ENCODE results near the gene PIK3R2. TPM values are rescaled to one million over a fixed set of nuclear protein-coding genes. Genes with fewer than 3 reads are reported as not detected.
A peak's percentile ranks its signal among the peaks of the same experiment; 100 is the strongest.

PIK3R2 gene
- total and polyA plus RNA-seq, 2 of the 13 experiments (the other 11 are each of a cell fraction or from before 2014, with no cell fraction given) = 18.6 to 25.3 TPM

- TF ChIP-seq MIER3 (CRISPR knock-in tag; IDR thresholded peaks at IDR 0.05; ENCODE audit: borderline replicate concordance) = 0 out of 2 replicates have a peak, but pooled peaks have one; percentile 67
- TF ChIP-seq, protein P1, sequence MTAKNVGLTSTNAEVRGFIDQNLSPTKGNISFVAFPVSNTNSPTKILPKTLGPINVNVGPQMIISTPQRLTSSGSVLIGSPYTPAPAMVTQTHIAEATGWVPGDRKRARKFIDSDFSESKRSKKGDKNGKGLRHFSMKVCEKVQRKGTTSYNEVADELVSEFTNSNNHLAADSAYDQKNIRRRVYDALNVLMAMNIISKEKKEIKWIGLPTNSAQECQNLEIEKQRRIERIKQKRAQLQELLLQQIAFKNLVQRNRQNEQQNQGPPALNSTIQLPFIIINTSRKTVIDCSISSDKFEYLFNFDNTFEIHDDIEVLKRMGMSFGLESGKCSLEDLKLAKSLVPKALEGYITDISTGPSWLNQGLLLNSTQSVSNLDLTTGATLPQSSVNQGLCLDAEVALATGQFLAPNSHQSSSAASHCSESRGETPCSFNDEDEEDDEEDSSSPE (CRISPR knock-in tag; IDR thresholded peaks at IDR 0.05) = peak; percentile 53
- TF ChIP-seq ZNF788 (CRISPR knock-in tag; IDR thresholded peaks at IDR 0.05; ENCODE audit: borderline replicate concordance) = peak; percentile 76; the same call in 1 of the 2 replicates
- no peak for TF ChIP-seq MTF1 (CRISPR knock-in tag; IDR thresholded peaks at IDR 0.05)
- no peak for TF ChIP-seq MLLT10 (CRISPR knock-in tag; IDR thresholded peaks at IDR 0.05)
- no peak for TF ChIP-seq ZNF569 (CRISPR knock-in tag; IDR thresholded peaks at IDR 0.05; ENCODE audit: borderline replicate concordance)
- TF ChIP-seq, protein P2, sequence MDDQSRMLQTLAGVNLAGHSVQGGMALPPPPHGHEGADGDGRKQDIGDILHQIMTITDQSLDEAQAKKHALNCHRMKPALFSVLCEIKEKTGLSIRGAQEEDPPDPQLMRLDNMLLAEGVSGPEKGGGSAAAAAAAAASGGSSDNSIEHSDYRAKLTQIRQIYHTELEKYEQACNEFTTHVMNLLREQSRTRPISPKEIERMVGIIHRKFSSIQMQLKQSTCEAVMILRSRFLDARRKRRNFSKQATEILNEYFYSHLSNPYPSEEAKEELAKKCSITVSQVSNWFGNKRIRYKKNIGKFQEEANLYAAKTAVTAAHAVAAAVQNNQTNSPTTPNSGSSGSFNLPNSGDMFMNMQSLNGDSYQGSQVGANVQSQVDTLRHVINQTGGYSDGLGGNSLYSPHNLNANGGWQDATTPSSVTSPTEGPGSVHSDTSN (CRISPR knock-in tag; IDR thresholded peaks at IDR 0.05; ENCODE audit: borderline replicate concordance) = no peak
- TF ChIP-seq GFI1 (CRISPR knock-in tag; IDR thresholded peaks at IDR 0.05; ENCODE audit: borderline replicate concordance) = no peak
- TF ChIP-seq ZNF326 (CRISPR knock-in tag; IDR thresholded peaks at IDR 0.05; ENCODE audit: borderline replicate concordance) = no peak
- TF ChIP-seq RFXANK (CRISPR knock-in tag; IDR thresholded peaks at IDR 0.05) = no peak
- no peak for TF ChIP-seq ZNF7 (CRISPR knock-in tag; IDR thresholded peaks at IDR 0.05)
- TF ChIP-seq RARA (CRISPR knock-in tag; IDR thresholded peaks at IDR 0.05) = peak; percentile 68
- TF ChIP-seq, protein P3, sequence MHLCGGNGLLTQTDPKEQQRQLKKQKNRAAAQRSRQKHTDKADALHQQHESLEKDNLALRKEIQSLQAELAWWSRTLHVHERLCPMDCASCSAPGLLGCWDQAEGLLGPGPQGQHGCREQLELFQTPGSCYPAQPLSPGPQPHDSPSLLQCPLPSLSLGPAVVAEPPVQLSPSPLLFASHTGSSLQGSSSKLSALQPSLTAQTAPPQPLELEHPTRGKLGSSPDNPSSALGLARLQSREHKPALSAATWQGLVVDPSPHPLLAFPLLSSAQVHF (CRISPR knock-in tag; IDR thresholded peaks at IDR 0.05) = no peak
- peak; percentile 26; the same call in 1 of the 2 replicates for TF ChIP-seq ZNF777 (CRISPR knock-in tag; IDR thresholded peaks at IDR 0.05)
- no peak for TF ChIP-seq CENPT (CRISPR knock-in tag; IDR thresholded peaks at IDR 0.05; ENCODE audit: low read depth)
- no peak for TF ChIP-seq EHMT2 (IDR thresholded peaks at IDR 0.05; ENCODE audit: borderline replicate concordance, low read depth, low read length)
- TF ChIP-seq TEAD3 (CRISPR knock-in tag; optimal IDR thresholded peaks at IDR 0.05; ENCODE audit: borderline replicate concordance) = peak; percentile 64
- TF ChIP-seq GMEB1 (CRISPR knock-in tag; IDR thresholded peaks at IDR 0.05; ENCODE audit: borderline replicate concordance) = peak; percentile 45; the same call in 1 of the 2 replicates
- TF ChIP-seq ZNF296 (CRISPR knock-in tag; conservative IDR thresholded peaks at IDR 0.05) = no peak
- TF ChIP-seq ZNF430 (CRISPR knock-in tag; IDR thresholded peaks at IDR 0.05) = peak; percentile 48; the same call in 1 of the 2 replicates
- TF ChIP-seq MAF1 (CRISPR knock-in tag; IDR thresholded peaks at IDR 0.05; ENCODE audit: borderline replicate concordance) = no peak
- TF ChIP-seq ZNF17 (CRISPR knock-in tag; IDR thresholded peaks at IDR 0.05) = no peak
- no peak for TF ChIP-seq KDM5A (IDR thresholded peaks at IDR 0.05; ENCODE audit: borderline replicate concordance, low read length)
- TF ChIP-seq, protein P4, sequence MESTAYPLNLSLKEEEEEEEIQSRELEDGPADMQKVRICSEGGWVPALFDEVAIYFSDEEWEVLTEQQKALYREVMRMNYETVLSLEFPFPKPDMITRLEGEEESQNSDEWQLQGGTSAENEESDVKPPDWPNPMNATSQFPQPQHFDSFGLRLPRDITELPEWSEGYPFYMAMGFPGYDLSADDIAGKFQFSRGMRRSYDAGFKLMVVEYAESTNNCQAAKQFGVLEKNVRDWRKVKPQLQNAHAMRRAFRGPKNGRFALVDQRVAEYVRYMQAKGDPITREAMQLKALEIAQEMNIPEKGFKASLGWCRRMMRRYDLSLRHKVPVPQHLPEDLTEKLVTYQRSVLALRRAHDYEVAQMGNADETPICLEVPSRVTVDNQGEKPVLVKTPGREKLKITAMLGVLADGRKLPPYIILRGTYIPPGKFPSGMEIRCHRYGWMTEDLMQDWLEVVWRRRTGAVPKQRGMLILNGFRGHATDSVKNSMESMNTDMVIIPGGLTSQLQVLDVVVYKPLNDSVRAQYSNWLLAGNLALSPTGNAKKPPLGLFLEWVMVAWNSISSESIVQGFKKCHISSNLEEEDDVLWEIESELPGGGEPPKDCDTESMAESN (CRISPR knock-in tag; conservative IDR thresholded peaks at IDR 0.05) = no peak
Measured at GRCh38 chr19:18135712-18136584, 17.0 kb upstream of the PIK3R2 start (continued).
